Frontal cortex (tissue), 4 donors: Measurements from ENCODE around the gene FAM9C. TPM values are rescaled to one million over a fixed set of nuclear protein-coding genes. Genes with fewer than 3 reads are reported as not detected.

Experiments
- DNase-seq, 2 donors: peaks; one replicate each; pipeline ENCODE4 v3.0.0; 2012; ENCODE audit warnings: low spot score in 2 of 2
- FAIRE-seq: peaks from 2 replicates; lab custom pipeline; 2012; peaks lifted over from hg19 to GRCh38; lab: Jason Lieb, UNC
- total RNA-seq: library from RNA; depleted of rRNA; stranded (reverse); fragments of >200 nt; gene quantifications from one replicate; pipeline ENCODE4 v1.2.3, GENCODE V29; 2014
- donor health status: control.
- donor health status: control.
- donor health status: control.

Gene FAM9C
- total RNA-seq, 1 donor from 2014 or later: 0.41 TPM

GRCh38 chrX:13009844-13010243 is 34.6 kb downstream of the FAM9C start:
- FAIRE-seq: no peak

GRCh38 chrX:13009273-13009672 is 35.1 kb downstream of the FAM9C start:
- no peak for FAIRE-seq

More at GRCh38 chrX:13009844-13010243, 34.6 kb downstream of the FAM9C start:
- no peak for DNase-seq

GRCh38 chrX:13008851-13009250 is 35.6 kb downstream of the FAM9C start:
- FAIRE-seq (no peak), DNase-seq (no peak)

More at GRCh38 chrX:13009273-13009672, 35.1 kb downstream of the FAM9C start:
- no peak for DNase-seq

GRCh38 chrX:13008189-13008533 is 36.3 kb downstream of the FAM9C start:
- DNase-seq (no peak), FAIRE-seq (no peak)

- no peak for DNase-seq
- FAIRE-seq: no peak
Measured at GRCh38 chrX:13007519-13008188, 36.8 kb downstream of the FAM9C start.

GRCh38 chrX:13005661-13006473 is 38.6 kb downstream of the FAM9C start:
- DNase-seq (no peak), FAIRE-seq (no peak)

- FAIRE-seq: no peak
- no peak for DNase-seq
Measured at GRCh38 chrX:13001961-13002671, 42.3 kb downstream of the FAM9C start.

GRCh38 chrX:13001097-13001496 is 43.3 kb downstream of the FAM9C start:
- FAIRE-seq: no peak

GRCh38 chrX:13000301-13000811 is 44.1 kb downstream of the FAM9C start:
- DNase-seq (no peak), FAIRE-seq (no peak)

More at GRCh38 chrX:13001097-13001496, 43.3 kb downstream of the FAM9C start:
- DNase-seq: no peak

GRCh38 chrX:12999422-12999821 is 45.0 kb downstream of the FAM9C start:
- DNase-seq (no peak), FAIRE-seq (no peak)

- DNase-seq: no peak
- no peak for FAIRE-seq
Measured at GRCh38 chrX:12997906-12998687, 46.3 kb downstream of the FAM9C start.

- FAIRE-seq (no peak), DNase-seq (no peak)
Measured at GRCh38 chrX:12996934-12997435, 47.4 kb downstream of the FAM9C start.

- DNase-seq (no peak), FAIRE-seq (no peak)
Measured at GRCh38 chrX:12994321-12994720, 50.1 kb downstream of the FAM9C start.

GRCh38 chrX:12993826-12994225 is 50.6 kb downstream of the FAM9C start:
- DNase-seq: no peak
- FAIRE-seq: no peak

- FAIRE-seq: no peak
- DNase-seq: no peak
Measured at GRCh38 chrX:12992544-12993118, 51.8 kb downstream of the FAM9C start.

- no peak for DNase-seq
- no peak for FAIRE-seq
Measured at GRCh38 chrX:12991575-12991974, 52.8 kb downstream of the FAM9C start.

- FAIRE-seq (no peak), DNase-seq (no peak)
Measured at GRCh38 chrX:12989461-12989860, 55.0 kb downstream of the FAM9C start.

GRCh38 chrX:12988797-12989196 is 55.6 kb downstream of the FAM9C start:
- no peak for DNase-seq
- FAIRE-seq: no peak

GRCh38 chrX:12987900-12988594 is 56.4 kb downstream of the FAM9C start:
- no peak for DNase-seq
- no peak for FAIRE-seq
